Measurements from ENCODE around the gene SRSF1. TPM values are rescaled to one million over a fixed set of nuclear protein-coding genes. Genes with fewer than 3 reads are reported as not detected.

Gene SRSF1
- total RNA-seq, 1 experiment from 2014 or later = 434 TPM

DNA sequence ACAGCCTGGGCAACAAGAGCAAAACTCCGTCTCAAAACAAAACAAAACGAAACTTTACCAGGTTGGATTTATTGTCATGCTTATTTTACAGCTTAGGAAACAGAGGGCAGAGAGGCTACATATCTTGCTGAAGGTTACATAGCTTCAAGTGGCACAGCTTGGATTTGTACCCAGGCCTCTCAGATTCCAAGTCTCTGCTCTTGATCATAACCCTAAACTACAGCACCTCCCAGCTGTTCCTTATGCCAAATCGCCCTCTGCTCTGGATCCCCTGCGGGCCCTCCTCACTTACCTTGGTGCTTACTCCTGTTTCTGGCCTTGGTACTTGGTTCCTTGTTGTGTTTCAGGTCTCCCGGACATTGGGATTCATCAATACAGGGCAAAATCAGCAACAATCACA lies 40.2 kb downstream of the SRSF1 start:
- no peaks in the 10 kb centered on the region for H3K9me2 ChIP-seq (ENCODE audit: insufficient read depth)
- no peak overlapping the region for H2AFZ ChIP-seq (ENCODE audit: low read depth, low read length, poor library complexity, severe bottlenecking)
- ChIA-PET POLR2A (interaction anchor here (1.4 kb wide), 1 partner anchor 11 kb away, joined by 4 read pairs; the partner anchor contains the start of gene CUEDC1), CTCF (interaction anchor here (0.7 kb wide), 1 partner anchor 11 kb away, joined by 4 read pairs; the partner anchor contains the start of gene CUEDC1), RAD21 (ENCODE audit: low non-redundant PET in 1 of 2, low total read pairs in 2 of 2, uncharacterized antibody in 2 of 2, unreplicated experiment in 2 of 2) (interaction anchor here in 1 of 2 experiments (0.7 kb wide), 1 partner anchor 107 kb away, joined by 3 read pairs; no protein-coding TSS in a partner anchor)
- no peak overlapping the region for H3K4me3 ChIP-seq (replicated peaks in 1 of 2; ENCODE audit: low read depth in 1 of 2, low read length in 2 of 2)
- TF ChIP-seq YY1 (IDR thresholded peaks at IDR 0.05; ENCODE audit: extremely low read depth, insufficient replicate concordance, low read depth, low read length) = no peak
- TF ChIP-seq EZH2phosphoT487 (IDR thresholded peaks at IDR 0.05; ENCODE audit: borderline replicate concordance) = no peak
- TF ChIP-seq SP1 (IDR thresholded peaks at IDR 0.05; ENCODE audit: low read depth) = no peak
- TF ChIP-seq, protein P1, sequence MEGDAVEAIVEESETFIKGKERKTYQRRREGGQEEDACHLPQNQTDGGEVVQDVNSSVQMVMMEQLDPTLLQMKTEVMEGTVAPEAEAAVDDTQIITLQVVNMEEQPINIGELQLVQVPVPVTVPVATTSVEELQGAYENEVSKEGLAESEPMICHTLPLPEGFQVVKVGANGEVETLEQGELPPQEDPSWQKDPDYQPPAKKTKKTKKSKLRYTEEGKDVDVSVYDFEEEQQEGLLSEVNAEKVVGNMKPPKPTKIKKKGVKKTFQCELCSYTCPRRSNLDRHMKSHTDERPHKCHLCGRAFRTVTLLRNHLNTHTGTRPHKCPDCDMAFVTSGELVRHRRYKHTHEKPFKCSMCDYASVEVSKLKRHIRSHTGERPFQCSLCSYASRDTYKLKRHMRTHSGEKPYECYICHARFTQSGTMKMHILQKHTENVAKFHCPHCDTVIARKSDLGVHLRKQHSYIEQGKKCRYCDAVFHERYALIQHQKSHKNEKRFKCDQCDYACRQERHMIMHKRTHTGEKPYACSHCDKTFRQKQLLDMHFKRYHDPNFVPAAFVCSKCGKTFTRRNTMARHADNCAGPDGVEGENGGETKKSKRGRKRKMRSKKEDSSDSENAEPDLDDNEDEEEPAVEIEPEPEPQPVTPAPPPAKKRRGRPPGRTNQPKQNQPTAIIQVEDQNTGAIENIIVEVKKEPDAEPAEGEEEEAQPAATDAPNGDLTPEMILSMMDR (IDR thresholded peaks at IDR 0.05 in 2 of 3, conservative IDR thresholded peaks at IDR 0.05 in 1 of 3; ENCODE audit: borderline replicate concordance in 1 of 3, insufficient read depth in 1 of 3, low read depth in 2 of 3, low read length in 2 of 3) = peak in 1 of 3 experiments; percentile 18; a peak in 1 of 6 replicates
- TF ChIP-seq RAD21 (IDR thresholded peaks at IDR 0.05; ENCODE audit: low read depth) = peak; percentile 53
- no peak overlapping the region for H3K9ac ChIP-seq (ENCODE audit: low read length)
- peaks cover 0 to 7% of the 10 kb centered on the region in 2 experiments; a peak in 1 of 4 replicates for H3K4me1 ChIP-seq (ENCODE audit: control insufficient read depth in 1 of 2, insufficient read depth in 2 of 2, low read length in 2 of 2)
- no peak for DNase-seq (ENCODE audit: low read depth, low spot score)
- H3K79me2 ChIP-seq (ENCODE audit: insufficient read depth, low read length) = no peaks in the 10 kb centered on the region
- 0 out of 2 replicates have a peak, but pooled peaks have one; percentile 30 for ATAC-seq
- H3K9me3 ChIP-seq (ENCODE audit: control insufficient read depth in 1 of 2, insufficient read depth in 1 of 2, low read depth in 1 of 2, low read length in 2 of 2) = no peaks in the 10 kb centered on the region
- no peak overlapping the region for H3K4me2 ChIP-seq (ENCODE audit: low read length)
- BruUV-seq (replicated peaks) = no TSS peak
- intact Hi-C loops (cut with micrococcal nuclease) = no loop called here
- no peaks in the 10 kb centered on the region for H3K27me3 ChIP-seq (ENCODE audit: insufficient read depth, low read length)
- H3K36me3 ChIP-seq (ENCODE audit: control insufficient read depth in 1 of 2, insufficient read depth in 2 of 2, low read length in 2 of 2) = no peaks in the 10 kb centered on the region
- no peaks in the 10 kb centered on the region for H4K20me1 ChIP-seq (ENCODE audit: insufficient read depth)
- no peak overlapping the region for H3K27ac ChIP-seq (ENCODE audit: low read depth, low read length)

DNA sequence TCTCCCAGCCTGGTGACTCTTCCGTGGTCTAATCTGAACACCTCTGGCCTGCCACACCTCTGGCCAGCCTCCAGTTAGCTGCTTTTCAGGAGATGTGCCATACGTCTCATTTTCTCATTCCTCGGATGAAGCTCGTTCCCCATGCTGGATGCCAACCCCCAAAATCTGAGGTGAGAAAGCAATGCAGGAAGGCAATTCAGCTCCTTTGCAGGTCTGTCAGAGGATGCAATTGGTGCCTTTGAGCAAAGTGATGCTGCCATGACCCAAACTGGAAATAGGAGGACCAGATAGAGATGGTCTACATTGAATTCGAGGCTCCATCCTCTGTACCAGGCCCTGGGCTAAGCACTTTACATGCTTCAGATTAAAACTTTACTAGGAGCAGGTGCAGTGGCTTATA lies 40.8 kb downstream of the SRSF1 start:
- ATAC-seq (no peak), DNase-seq (ENCODE audit: low read depth, low spot score) (no peak)
- no peaks in the 10 kb centered on the region for H3K9me3 ChIP-seq (ENCODE audit: control insufficient read depth in 1 of 2, insufficient read depth in 1 of 2, low read depth in 1 of 2, low read length in 2 of 2)
- H3K4me3 ChIP-seq (replicated peaks in 1 of 2; ENCODE audit: low read depth in 1 of 2, low read length in 2 of 2) = no peak overlapping the region
- no peak overlapping the region for H3K9ac ChIP-seq (ENCODE audit: low read length)
- POLR2A ChIA-PET = interaction anchor here (1.4 kb wide), 1 partner anchor 11 kb away, joined by 4 read pairs; the partner anchor contains the start of gene CUEDC1
- no peak overlapping the region for H2AFZ ChIP-seq (ENCODE audit: low read depth, low read length, poor library complexity, severe bottlenecking)
- RAD21 ChIA-PET (ENCODE audit: low non-redundant PET in 1 of 2, low total read pairs in 2 of 2, uncharacterized antibody in 2 of 2, unreplicated experiment in 2 of 2) = no interaction called here
- CTCF ChIA-PET = interaction anchor here (0.7 kb wide), 1 partner anchor 11 kb away, joined by 4 read pairs; the partner anchor contains the start of gene CUEDC1
- no peaks in the 10 kb centered on the region for H3K9me2 ChIP-seq (ENCODE audit: insufficient read depth)
- no peaks in the 10 kb centered on the region for H3K79me2 ChIP-seq (ENCODE audit: insufficient read depth, low read length)
- H3K4me1 ChIP-seq (ENCODE audit: control insufficient read depth in 1 of 2, insufficient read depth in 2 of 2, low read length in 2 of 2) = peaks cover 0 to 7% of the 10 kb centered on the region in 2 experiments; a peak in 1 of 4 replicates
- no TSS peak for BruUV-seq (replicated peaks)
- H3K27ac ChIP-seq (ENCODE audit: low read depth, low read length) = no peak overlapping the region
- TF ChIP-seq RAD21 (IDR thresholded peaks at IDR 0.05; ENCODE audit: low read depth) = no peak
- H3K36me3 ChIP-seq (ENCODE audit: control insufficient read depth in 1 of 2, insufficient read depth in 2 of 2, low read length in 2 of 2) = no peaks in the 10 kb centered on the region
- intact Hi-C loops (cut with micrococcal nuclease) = no loop called here
- no peaks in the 10 kb centered on the region for H4K20me1 ChIP-seq (ENCODE audit: insufficient read depth)
- no peaks in the 10 kb centered on the region for H3K27me3 ChIP-seq (ENCODE audit: insufficient read depth, low read length)
- no peak overlapping the region for H3K4me2 ChIP-seq (ENCODE audit: low read length)
